HG02973 (cell line): Measurements from ENCODE around the gene VSIG10L2.

ENCODE experiments used
- ATAC-seq: cut with Tn5 transposase; IDR thresholded peaks from one replicate; pipeline ENCODE4 v1.9.1; 2021; ENCODE audit warnings: moderate library complexity; ENCODE audit not compliant: unreplicated experiment

VSIG10L2 gene

GRCh38 chr11:126002181-126002580 is 56.3 kb downstream of the VSIG10L2 start:
- ATAC-seq = no peak
